ENCODE measurements around the gene PHF1.
"Not testable (repeated sequence)": the region's sequence is repeated elsewhere in the genome, so short reads cannot be mapped to it uniquely, and the experiment has no call there.

PHF1 gene

DNA sequence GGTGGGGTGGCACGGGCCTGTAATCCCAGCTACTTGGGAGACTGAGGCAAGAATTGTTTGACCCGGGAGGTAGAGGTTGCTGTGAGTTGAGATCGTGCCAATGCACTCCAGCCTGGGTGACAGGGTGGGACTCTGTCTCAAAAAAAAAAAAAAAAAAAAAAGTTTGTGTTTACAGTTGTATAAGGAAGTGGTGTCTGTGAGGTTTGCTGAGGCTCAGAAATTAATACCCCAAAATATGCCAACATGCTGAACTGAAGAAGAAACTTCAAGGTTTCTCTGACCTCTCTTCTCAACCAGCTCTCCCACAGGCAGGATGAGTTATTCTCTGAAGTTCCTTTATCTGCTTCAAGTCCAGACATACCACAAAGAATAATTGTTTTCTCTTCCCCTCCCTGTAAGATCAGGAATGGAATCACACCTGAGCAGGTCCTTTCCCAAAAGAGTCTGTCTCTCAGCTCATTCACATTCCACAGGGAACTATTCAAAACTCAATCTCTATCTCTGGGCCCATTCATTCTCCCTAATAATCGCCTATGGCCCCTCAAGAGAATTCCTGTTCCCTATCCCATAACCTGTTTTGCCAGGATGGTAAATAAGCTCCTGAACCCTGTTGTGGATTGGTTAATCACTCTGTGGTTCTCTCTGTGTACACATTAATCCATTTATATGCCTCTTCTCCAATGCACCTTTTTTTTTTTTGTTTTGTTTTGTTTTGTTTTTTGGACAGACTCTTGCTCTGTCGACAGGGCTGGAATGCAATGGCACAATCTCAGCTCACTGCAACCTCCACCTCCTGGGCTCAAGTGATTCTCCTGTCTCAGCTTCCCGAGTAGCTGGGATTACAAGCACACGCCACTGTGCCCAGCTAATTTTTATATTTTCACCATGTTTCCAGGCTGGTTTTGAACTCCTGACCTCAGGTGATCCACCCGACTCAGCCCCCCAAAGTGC is 36.6 kb upstream of the PHF1 start:
- no peaks in the 10 kb centered on the region for H3K79me2 ChIP-seq (ENCODE audit: insufficient read depth, low read length)
- H3K9me2 ChIP-seq (replicated peaks; ENCODE audit: low read depth, low read length): no peaks in the 10 kb centered on the region
- TF ChIP-seq, protein P1, sequence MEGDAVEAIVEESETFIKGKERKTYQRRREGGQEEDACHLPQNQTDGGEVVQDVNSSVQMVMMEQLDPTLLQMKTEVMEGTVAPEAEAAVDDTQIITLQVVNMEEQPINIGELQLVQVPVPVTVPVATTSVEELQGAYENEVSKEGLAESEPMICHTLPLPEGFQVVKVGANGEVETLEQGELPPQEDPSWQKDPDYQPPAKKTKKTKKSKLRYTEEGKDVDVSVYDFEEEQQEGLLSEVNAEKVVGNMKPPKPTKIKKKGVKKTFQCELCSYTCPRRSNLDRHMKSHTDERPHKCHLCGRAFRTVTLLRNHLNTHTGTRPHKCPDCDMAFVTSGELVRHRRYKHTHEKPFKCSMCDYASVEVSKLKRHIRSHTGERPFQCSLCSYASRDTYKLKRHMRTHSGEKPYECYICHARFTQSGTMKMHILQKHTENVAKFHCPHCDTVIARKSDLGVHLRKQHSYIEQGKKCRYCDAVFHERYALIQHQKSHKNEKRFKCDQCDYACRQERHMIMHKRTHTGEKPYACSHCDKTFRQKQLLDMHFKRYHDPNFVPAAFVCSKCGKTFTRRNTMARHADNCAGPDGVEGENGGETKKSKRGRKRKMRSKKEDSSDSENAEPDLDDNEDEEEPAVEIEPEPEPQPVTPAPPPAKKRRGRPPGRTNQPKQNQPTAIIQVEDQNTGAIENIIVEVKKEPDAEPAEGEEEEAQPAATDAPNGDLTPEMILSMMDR (conservative IDR thresholded peaks at IDR 0.05; ENCODE audit: low read length): no peak
- no peak for TF ChIP-seq EZH2phosphoT487 (IDR thresholded peaks at IDR 0.05; ENCODE audit: borderline replicate concordance)
- H3K9ac ChIP-seq (ENCODE audit: low read depth, low read length, poor library complexity, severe bottlenecking): no peak overlapping the region
- H3F3A ChIP-seq (ENCODE audit: low read depth): no peaks in the 10 kb centered on the region
- no peak overlapping the region for H3K4me3 ChIP-seq (ENCODE audit: low read length, poor library complexity, severe bottlenecking)
- H3K4me1 ChIP-seq (ENCODE audit: insufficient read depth, low read length, poor library complexity, severe bottlenecking): no peaks in the 10 kb centered on the region
- no peak overlapping the region for H3K4me2 ChIP-seq (ENCODE audit: low read depth, low read length, poor library complexity, severe bottlenecking)
- no peaks in the 10 kb centered on the region for H4K20me1 ChIP-seq (ENCODE audit: insufficient read depth, low read length, poor library complexity, severe bottlenecking)
- no peaks in the 10 kb centered on the region for H3K36me3 ChIP-seq (ENCODE audit: insufficient read depth, low read length)
- no peaks in the 10 kb centered on the region for H3K9me3 ChIP-seq (ENCODE audit: insufficient read depth, low read depth, low read length)
- no peaks in the 10 kb centered on the region for H3K27me3 ChIP-seq (ENCODE audit: insufficient read depth, low read length, poor library complexity, severe bottlenecking)
- H2AFZ ChIP-seq (ENCODE audit: low read length): no peak overlapping the region

DNA sequence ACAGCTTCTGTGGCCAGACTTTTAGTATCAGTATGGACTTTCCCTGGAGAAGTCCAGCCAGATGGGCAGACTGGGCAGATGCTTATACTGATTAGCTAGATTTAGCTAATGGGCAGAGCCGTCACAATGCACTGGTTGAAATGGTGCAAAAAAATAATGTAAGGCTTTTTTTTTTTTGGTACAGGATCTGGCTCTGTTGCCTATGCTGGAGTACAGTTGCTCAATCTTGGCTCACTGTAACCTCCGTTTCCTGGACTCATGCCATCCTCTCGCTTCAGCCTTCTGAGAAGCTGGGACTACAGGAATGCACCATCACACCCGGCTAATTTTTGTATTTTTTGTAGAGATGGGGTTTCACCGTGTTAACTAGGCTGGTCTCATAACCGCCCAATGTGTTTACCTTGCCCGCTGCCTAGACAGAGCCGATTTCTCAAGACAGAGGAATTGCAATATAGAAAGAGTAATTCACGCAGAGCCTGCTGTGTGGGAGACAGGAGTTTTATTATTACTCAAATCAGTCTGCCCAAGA is 35.6 kb upstream of the PHF1 start:
- no peaks in the 10 kb centered on the region for H3K9me3 ChIP-seq (ENCODE audit: insufficient read depth, low read depth, low read length)
- H3F3A ChIP-seq (ENCODE audit: low read depth): no peaks in the 10 kb centered on the region
- H3K36me3 ChIP-seq (ENCODE audit: insufficient read depth, low read length): no peaks in the 10 kb centered on the region
- H3K79me2 ChIP-seq (ENCODE audit: insufficient read depth, low read length): no peaks in the 10 kb centered on the region
- no peak for TF ChIP-seq EZH2phosphoT487 (IDR thresholded peaks at IDR 0.05; ENCODE audit: borderline replicate concordance)
- TF ChIP-seq, protein P1 (conservative IDR thresholded peaks at IDR 0.05; ENCODE audit: low read length): no peak
- H3K27me3 ChIP-seq (ENCODE audit: insufficient read depth, low read length, poor library complexity, severe bottlenecking): no peaks in the 10 kb centered on the region
- H3K4me1 ChIP-seq (ENCODE audit: insufficient read depth, low read length, poor library complexity, severe bottlenecking): no peaks in the 10 kb centered on the region
- H3K4me2 ChIP-seq (ENCODE audit: low read depth, low read length, poor library complexity, severe bottlenecking): no peak overlapping the region
- no peak overlapping the region for H2AFZ ChIP-seq (ENCODE audit: low read length)
- H3K9me2 ChIP-seq (replicated peaks; ENCODE audit: low read depth, low read length): no peaks in the 10 kb centered on the region
- no peaks in the 10 kb centered on the region for H4K20me1 ChIP-seq (ENCODE audit: insufficient read depth, low read length, poor library complexity, severe bottlenecking)
- no peak overlapping the region for H3K4me3 ChIP-seq (ENCODE audit: low read length, poor library complexity, severe bottlenecking)
- H3K9ac ChIP-seq (ENCODE audit: low read depth, low read length, poor library complexity, severe bottlenecking): no peak overlapping the region

DNA sequence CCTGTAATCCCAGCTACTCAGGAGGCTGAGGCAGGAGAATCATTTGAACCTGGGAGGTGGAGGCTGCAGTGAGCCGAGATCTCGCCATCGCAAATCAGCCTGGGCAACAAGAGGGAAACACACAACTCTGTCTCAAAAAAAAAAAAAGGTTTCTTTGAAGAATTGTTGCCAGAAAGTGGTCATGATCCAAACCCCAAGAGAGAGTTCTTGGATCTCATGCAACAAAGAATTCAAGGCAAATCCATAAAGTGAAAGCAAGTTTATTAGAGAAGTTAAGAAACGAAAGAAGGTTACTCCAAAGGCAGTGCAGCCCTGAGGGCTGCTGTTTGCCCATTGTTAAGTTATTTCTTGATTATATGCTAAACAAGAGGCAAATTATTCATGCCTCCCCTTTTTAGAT is 33.6 kb upstream of the PHF1 start:
- H3F3A ChIP-seq (ENCODE audit: low read depth): no peaks in the 10 kb centered on the region
- no peaks in the 10 kb centered on the region for H3K9me3 ChIP-seq (ENCODE audit: insufficient read depth, low read depth, low read length)
- H3K27me3 ChIP-seq (ENCODE audit: insufficient read depth, low read length, poor library complexity, severe bottlenecking): no peaks in the 10 kb centered on the region
- H3K4me1 ChIP-seq (ENCODE audit: insufficient read depth, low read length, poor library complexity, severe bottlenecking): no peaks in the 10 kb centered on the region
- H3K79me2 ChIP-seq (ENCODE audit: insufficient read depth, low read length): no peaks in the 10 kb centered on the region
- H2AFZ ChIP-seq (ENCODE audit: low read length): 0 out of 2 replicates have a peak overlapping the region, but pooled peaks have one; percentile 19
- no peak overlapping the region for H3K4me3 ChIP-seq (ENCODE audit: low read length, poor library complexity, severe bottlenecking)
- H3K9ac ChIP-seq (ENCODE audit: low read depth, low read length, poor library complexity, severe bottlenecking): no peak overlapping the region
- H3K9me2 ChIP-seq (replicated peaks; ENCODE audit: low read depth, low read length): no peaks in the 10 kb centered on the region
- H3K36me3 ChIP-seq (ENCODE audit: insufficient read depth, low read length): no peaks in the 10 kb centered on the region
- H4K20me1 ChIP-seq (ENCODE audit: insufficient read depth, low read length, poor library complexity, severe bottlenecking): no peaks in the 10 kb centered on the region
- no peak overlapping the region for H3K4me2 ChIP-seq (ENCODE audit: low read depth, low read length, poor library complexity, severe bottlenecking)
- no peak for TF ChIP-seq EZH2phosphoT487 (IDR thresholded peaks at IDR 0.05; ENCODE audit: borderline replicate concordance)
- TF ChIP-seq, protein P1 (conservative IDR thresholded peaks at IDR 0.05; ENCODE audit: low read length): no peak

DNA sequence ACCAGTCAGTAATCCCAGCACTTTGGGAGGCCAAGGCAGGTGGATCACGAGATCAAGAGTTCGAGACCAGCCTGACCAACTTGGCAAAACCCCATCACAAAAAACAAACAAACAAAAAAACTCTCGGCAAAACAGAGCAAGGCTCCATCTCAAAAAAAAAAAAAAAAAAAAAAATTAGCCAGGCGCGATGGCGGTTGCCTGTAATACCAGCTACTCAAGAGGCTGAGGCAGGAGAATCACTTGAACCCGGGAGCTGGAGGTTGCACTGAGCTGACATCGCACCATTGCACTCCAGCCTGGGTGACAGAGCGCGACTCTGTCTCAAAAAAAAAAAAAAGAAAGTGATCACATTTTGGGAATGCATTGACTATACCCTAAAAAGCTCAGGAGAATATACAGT is 31.6 kb upstream of the PHF1 start:
- not testable (repeated sequence) for H3K4me2 ChIP-seq (ENCODE audit: low read depth, low read length, poor library complexity, severe bottlenecking); H3F3A ChIP-seq (ENCODE audit: low read depth); H3K9ac ChIP-seq (ENCODE audit: low read depth, low read length, poor library complexity, severe bottlenecking); H3K36me3 ChIP-seq (ENCODE audit: insufficient read depth, low read length); H2AFZ ChIP-seq (ENCODE audit: low read length); H4K20me1 ChIP-seq (ENCODE audit: insufficient read depth, low read length, poor library complexity, severe bottlenecking); H3K79me2 ChIP-seq (ENCODE audit: insufficient read depth, low read length); H3K9me3 ChIP-seq (ENCODE audit: insufficient read depth, low read depth, low read length); H3K9me2 ChIP-seq (replicated peaks; ENCODE audit: low read depth, low read length); H3K4me3 ChIP-seq (ENCODE audit: low read length, poor library complexity, severe bottlenecking); H3K4me1 ChIP-seq (ENCODE audit: insufficient read depth, low read length, poor library complexity, severe bottlenecking); H3K27me3 ChIP-seq (ENCODE audit: insufficient read depth, low read length, poor library complexity, severe bottlenecking)

Data from Loucy (cell line).